Vagina (tissue), 2 donors: ENCODE measurements around the gene ATXN1.

Experiments
- CTCF ChIP-seq, 3 experiments: fragments of 450-650 bp in 2 of 3; fragments of 200-600 bp in 1 of 3; sonication (generic) in 1 of 3; IDR thresholded peaks; one replicate each; pipeline ENCODE4 v1.5.1; 2017 to 2019; ENCODE audit warnings: antibody characterized with exemption in 3 of 3, mild to moderate bottlenecking in 2 of 3, moderate library complexity in 2 of 3
- POLR2A ChIP-seq, 2 donors: fragments of 450-650 bp; IDR thresholded peaks; one replicate each; pipeline ENCODE4 v1.6.1; 2017; ENCODE audit warnings: antibody characterized with exemption in 2 of 2, mild to moderate bottlenecking in 2 of 2, moderate library complexity in 2 of 2
- POLR2AphosphoS5 ChIP-seq, 2 donors: sonication (generic); formaldehyde crosslinking; IDR thresholded peaks; one replicate each; pipeline ENCODE4 v1.9.0; 2017; ENCODE audit warnings: antibody characterized with exemption in 2 of 2, mild to moderate bottlenecking in 2 of 2, low read depth in 1 of 2; ENCODE audit not compliant: insufficient read depth in 1 of 2

- no peak for TF ChIP-seq CTCF (IDR thresholded peaks at IDR 0.05)
- no peak for TF ChIP-seq POLR2A (IDR thresholded peaks at IDR 0.05)
- TF ChIP-seq POLR2AphosphoS5 (IDR thresholded peaks at IDR 0.05; ENCODE audit: insufficient read depth in 1 of 2, low read depth in 1 of 2), result no peak
Observed at GRCh38 chr6:16358531-16359138, 402.6 kb downstream of the ATXN1 start.
